NCI-H345 (cell line): ENCODE data around the gene ST3GAL5.
A peak's percentile ranks its signal among the peaks of the same experiment; 100 is the strongest.
"Not testable (repeated sequence)": the region's sequence is repeated elsewhere in the genome, so short reads cannot be mapped to it uniquely, and the experiment has no call there.

Experiments
- DNase-seq: peaks from one replicate; lab custom pipeline; 2025; lab: John Stamatoyannopoulos, UW

ST3GAL5 gene

DNA sequence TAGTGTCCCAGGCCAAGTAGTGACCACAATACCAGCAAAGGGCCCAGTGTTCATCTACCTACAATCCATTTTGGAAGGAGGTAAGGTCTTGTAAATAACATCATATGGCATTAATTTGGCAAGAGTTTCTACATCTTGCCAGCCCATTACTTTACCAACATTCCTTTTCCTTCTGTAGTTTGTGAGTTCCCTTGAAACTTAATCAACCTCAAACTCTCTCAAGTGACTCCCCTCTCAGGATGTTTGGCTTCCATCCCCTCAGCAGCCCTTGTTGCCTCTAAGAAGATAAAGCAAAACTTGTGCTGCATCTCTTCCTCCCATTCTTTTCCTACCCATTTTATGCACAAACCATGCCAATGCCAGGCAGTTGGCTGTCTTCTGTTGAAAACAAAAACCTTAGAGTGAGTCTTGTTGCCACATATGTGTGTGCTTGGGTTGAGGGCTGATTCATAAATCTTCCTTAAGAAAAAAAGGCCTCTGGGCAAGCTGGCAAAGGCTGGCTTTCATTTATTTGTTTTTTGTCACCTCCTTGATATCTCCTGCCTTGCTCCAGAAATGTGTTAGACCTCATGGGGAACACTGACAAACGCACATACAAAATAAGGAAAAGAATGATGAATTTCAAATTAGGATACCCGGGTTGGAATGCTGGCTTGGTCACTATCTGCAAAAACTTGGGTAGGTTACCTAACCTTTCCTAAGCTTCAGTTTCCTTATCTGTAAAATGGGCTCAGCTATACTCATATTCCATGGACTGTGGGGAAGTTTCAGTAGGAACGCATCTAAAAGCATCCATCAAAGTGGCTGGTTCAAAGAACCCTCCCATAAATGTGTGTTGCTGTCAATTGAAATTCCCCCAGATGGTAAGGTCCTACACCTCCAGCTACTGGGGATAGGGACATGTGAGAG, 29.4 kb upstream of the ST3GAL5 start:
- DNase-seq = no peak

DNA sequence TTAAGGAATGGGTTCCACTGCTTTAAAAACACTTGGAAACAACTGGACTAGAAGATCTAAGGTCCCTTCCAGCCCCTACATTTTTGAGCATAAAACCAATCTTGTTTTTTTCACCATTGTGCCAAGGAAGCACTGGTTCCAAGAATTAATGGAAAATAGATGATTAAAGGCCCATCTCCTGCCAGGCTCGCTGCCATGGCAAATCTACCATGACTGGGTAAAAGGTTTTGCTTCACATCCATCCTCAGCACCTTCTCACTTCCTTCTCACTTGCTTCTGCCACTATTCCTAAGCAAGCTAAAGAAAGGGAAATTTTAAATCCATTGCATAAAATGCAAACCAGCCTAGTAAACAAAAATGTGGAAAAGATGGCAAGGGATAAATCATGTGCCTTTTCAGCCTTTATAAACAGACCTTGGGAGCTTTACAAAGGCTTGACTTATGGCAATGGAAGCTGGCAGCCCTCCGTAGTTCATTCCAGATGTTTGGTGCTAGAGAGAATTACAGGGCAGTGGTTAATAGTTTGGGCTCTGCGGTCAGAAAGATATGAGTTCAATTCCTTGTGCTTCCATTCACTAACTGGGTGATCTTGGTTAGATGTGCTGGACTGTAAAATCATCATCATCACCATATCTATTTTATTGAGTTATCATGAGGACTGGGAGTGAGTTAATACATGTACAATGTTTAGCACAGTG, 27.0 kb upstream of the ST3GAL5 start:
- DNase-seq = no peak

DNA sequence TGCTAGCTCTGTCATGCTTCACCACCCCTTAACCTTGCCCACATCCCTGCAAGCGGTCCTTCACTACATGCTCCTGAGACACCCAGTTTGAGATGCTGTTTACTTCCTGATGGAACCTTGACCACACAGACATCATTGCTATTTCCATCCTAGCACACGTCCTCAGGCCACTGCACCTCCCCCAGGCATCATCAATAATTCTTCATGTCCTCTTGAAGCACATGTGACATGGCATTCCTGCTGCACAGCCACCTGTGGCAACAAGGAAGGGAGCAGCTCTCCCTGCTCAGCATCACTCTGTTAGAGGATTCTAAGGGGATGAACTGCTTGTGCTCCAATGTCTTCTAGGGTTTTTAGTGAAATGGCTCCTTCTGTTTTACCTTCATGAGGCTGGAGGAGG, 26.1 kb upstream of the ST3GAL5 start:
- peak; percentile 51 for DNase-seq

GRCh38 chr2:85913884-85914881, 25.4 kb upstream of the ST3GAL5 start:
- no peak for DNase-seq

DNA sequence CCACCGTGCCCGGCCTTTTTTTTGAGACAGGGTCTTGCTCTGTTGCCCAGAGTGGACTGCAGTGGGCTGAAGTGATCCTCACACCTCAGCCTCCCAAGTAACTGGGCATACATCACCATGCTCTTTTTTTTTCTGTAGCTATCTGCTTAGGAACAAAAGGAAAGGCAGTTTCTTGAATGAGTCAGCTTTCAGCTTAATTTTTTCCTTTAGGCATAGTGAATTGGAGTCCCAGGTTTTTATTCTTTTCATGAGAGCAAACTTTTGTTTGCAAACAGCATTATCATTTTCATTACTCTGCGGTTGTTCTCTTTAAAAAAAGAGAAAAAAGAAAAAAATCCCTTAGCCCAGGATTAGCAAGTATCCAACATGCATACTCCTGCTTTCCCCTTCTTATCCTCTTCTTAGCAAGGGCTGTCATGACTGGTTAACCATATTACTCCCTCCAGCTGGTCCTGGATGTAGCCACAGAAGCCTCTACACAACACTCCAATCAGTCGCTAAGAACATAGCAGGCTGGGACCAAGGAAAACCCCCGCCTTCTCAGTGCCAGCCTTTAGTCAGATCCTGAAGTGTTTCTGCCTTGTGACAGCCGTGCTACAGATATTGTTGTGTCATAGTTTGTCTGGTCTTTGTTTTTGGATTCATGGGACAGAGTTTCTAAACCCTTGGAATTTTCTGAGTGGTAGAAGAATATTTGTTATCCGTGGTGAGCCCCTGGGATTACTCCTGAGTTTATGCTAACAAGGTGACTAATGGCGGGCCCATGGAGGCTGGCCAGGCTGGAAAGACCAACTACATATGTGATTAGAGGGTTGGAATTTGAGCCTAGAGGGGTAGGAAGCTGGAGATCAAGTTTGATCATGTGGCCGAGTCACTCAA, 23.3 kb upstream of the ST3GAL5 start:
- no peak for DNase-seq

DNA sequence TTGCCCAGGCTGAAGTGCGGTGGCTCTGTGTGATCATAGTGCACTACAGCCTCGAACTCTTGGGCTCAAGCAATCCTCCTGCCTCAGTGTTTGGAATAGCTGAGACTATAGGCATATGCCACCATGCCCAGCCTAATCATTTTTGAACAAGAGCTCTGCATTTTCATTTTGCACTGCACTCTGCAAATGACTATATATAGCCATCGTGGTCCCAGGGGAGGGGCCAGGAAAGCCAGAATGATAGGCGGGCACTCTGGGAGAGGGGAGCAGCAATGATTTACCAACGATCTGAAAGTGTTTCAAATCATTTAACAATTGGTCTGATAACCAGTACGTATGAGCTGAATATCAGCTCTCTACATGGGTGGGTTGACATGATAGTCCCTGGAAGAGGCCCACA, 22.3 kb upstream of the ST3GAL5 start:
- DNase-seq = no peak

DNA sequence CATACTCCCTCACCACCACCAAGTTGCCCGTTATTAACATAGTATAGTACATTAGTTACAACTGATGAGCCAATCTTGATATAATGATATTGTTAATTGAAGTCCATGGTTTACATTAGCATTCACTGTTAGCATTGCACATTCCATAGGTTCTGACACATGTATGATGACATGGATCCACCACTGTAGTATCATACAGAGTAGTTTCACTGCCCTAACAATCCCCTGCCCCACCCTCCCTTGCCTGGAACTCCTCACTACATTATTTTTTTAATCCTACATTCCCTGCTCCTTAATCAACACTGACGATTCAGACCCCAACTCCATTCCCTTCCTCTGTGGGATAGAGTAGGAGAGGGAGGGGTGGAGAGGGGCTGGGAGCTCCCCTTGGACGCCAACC, 20.2 kb upstream of the ST3GAL5 start:
- no peak for DNase-seq

DNA sequence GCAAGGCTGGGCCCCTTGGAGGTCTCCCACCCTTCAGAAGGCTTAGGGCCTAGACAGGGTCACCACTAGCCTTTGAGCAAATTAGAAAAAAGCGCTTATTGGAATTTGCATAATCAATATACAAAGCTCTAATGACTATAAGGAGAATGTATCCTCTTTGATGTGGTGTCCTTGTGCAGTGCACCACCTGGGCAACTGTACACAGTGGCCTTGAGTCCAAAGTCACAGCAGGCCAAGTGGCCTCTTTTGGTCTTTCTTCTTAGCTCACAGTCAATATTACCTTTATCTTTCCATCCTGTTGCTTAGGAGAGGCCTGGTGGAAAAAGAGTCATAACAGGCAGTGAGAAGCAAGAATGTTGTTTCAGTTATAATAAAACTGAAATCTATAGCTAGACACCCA, 19.7 kb upstream of the ST3GAL5 start:
- DNase-seq = no peak

- DNase-seq = no peak
Observed at GRCh38 chr2:85907671-85908157, 18.9 kb upstream of the ST3GAL5 start.

- DNase-seq = no peak
Observed at GRCh38 chr2:85906748-85907147, 18.0 kb upstream of the ST3GAL5 start.

DNA sequence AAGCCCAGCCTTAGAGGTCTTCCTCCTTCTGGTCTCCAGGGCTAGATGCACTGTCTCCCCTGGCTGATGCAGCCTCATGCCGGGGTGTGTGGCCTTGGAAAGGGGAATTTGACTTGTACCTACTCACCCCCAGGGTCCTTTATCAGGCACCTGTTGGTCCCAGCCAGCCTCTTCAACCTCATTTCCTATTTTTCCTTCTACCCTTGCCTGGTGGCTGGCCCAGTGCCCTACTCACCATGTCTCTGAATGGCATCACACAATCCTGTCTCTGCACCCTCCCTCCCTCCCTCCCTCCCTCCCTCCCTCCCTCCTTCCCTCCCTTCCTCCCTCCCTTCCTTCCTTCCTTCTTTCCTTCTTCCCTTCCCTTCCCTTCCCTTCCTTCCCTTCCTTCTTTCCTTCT, 17.1 kb upstream of the ST3GAL5 start:
- no peak for DNase-seq

- no peak for DNase-seq
Observed at GRCh38 chr2:85905187-85905666, 16.4 kb upstream of the ST3GAL5 start.

DNA sequence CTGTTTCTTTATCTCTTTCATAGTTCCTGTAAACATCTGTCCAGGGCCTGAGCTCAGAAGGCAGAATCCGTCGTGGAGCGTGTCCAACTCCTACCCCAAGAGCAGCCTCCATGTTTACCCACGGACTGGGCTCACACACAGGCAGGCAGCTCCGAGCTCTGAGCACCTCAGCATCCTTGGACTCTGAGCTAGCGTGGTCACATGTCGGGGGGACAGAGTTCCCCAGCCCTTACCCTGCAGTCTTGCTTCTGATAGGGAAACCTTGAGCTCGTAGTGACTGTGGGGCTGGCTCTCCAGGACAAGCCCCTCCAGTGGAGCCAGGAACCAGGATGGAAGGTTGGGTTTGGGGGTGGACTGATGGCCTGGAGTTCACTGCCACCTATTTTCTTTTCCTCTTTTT, 15.1 kb upstream of the ST3GAL5 start:
- DNase-seq = no peak

GRCh38 chr2:85902496-85902895, 13.7 kb upstream of the ST3GAL5 start:
- DNase-seq = no peak

GRCh38 chr2:85901155-85901554, 12.4 kb upstream of the ST3GAL5 start:
- DNase-seq = no peak

DNA sequence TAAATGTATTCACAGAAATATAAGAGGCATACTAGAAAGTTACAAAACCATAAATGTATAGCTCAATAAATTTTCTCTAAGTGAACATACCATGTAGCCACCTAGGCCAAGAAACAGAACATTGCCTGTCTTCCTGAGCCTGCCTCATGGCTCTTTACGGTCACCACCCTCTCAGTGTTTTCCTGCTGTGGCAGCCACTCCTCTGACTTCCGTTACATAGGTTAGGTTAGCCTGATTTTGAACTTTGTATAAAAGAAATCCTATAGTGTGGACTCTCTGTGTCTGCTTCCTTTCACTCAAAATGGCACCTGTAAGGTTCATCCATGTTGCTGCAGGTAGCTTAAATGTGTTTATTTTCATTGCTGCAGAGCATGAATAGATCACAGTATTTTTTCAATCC, 11.6 kb upstream of the ST3GAL5 start:
- no peak for DNase-seq

GRCh38 chr2:85899849-85900248, 11.1 kb upstream of the ST3GAL5 start:
- no peak for DNase-seq

DNA sequence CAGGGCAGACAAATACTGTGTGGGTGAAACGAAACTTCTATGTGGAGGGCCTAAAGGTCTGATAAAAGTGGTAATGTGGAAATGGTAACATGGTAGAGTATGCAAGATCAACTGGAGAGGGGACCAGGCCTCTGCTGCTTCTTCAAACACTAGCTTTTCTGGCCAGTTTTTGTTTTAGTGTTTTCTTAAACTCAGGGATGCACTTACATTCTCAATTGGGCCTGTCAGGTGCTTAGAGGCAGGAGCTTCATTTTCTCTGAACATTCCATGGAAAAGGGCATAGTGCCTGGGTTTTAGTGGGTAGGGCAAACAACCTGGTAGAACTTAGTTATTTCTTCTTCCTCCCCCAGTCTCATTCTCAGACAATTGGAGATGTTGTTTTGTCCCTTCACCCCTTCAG, 10.5 kb upstream of the ST3GAL5 start:
- no peak for DNase-seq

DNA sequence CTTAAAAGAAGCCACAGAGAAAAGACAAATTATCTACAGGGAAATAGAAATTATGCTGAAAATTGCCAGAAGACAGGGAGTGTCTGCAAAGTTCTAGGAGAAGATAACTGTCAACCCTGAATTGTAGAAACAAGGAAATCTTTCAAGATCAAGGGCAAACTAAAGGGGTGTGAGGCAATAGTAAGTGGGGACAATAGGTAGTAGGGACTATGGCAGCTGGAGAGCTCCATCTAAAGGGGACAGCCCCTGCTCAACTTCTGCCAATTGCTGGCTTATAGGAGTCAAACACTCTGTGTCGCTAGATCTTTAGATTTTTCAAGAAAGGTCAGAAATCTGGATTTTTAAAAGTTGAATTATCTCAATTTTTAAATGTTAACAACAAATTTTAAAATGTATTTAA, 10.1 kb upstream of the ST3GAL5 start:
- no peak for DNase-seq

- not testable (repeated sequence) for DNase-seq
Observed at GRCh38 chr2:85894554-85895278, 5.9 kb upstream of the ST3GAL5 start.
